Keratinocyte (primary cell): ENCODE measurements around the gene LRRC58.

Experiments
- EZH2 ChIP-seq: IDR thresholded peaks from one replicate; pipeline ENCODE4 v1.6.1; 2012; ENCODE audit warnings: inconsistent platforms, mild to moderate bottlenecking, low read length, moderate library complexity
- TF ChIP-seq, protein P1 (sequence below), 3 experiments: IDR thresholded peaks in 1 of 3; conservative IDR thresholded peaks in 1 of 3; optimal IDR thresholded peaks in 1 of 3; 2 replicates in 2 of 3; 3 replicates in 1 of 3; pipeline versions ENCODE3 to v1.5.1; 2011; ENCODE audit warnings: low read length in 3 of 3, mild to moderate bottlenecking in 3 of 3, moderate library complexity in 2 of 3, control low read depth in 1 of 3, inconsistent platforms in 1 of 3; ENCODE audit not compliant: insufficient read depth in 2 of 3; ENCODE audit errors: extremely low read depth in 1 of 3

DNA sequence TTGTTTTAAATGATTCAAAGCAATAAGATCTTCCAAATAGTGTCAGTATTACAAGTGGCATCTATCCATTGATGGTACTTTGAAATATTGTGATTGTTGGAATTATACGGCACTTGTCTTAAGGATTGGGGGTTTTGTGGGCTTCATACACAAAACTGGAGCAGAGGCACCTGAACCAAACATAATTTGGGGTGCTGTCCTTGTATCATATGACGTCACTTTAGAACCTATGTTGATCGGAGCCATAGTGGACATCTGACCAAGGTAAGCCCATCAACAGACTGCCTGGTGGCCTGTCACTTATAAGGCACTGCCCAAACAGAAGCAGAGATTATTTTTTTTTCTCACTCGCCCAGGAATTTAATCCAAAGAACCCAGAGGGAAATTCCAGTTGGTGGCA, 2.9 kb upstream of the LRRC58 start:
- TF ChIP-seq, protein P1, sequence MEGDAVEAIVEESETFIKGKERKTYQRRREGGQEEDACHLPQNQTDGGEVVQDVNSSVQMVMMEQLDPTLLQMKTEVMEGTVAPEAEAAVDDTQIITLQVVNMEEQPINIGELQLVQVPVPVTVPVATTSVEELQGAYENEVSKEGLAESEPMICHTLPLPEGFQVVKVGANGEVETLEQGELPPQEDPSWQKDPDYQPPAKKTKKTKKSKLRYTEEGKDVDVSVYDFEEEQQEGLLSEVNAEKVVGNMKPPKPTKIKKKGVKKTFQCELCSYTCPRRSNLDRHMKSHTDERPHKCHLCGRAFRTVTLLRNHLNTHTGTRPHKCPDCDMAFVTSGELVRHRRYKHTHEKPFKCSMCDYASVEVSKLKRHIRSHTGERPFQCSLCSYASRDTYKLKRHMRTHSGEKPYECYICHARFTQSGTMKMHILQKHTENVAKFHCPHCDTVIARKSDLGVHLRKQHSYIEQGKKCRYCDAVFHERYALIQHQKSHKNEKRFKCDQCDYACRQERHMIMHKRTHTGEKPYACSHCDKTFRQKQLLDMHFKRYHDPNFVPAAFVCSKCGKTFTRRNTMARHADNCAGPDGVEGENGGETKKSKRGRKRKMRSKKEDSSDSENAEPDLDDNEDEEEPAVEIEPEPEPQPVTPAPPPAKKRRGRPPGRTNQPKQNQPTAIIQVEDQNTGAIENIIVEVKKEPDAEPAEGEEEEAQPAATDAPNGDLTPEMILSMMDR (optimal IDR thresholded peaks at IDR 0.05 in 1 of 3, IDR thresholded peaks at IDR 0.05 in 1 of 3, conservative IDR thresholded peaks at IDR 0.05 in 1 of 3; ENCODE audit: extremely low read depth in 1 of 3, insufficient read depth in 2 of 3, low read length in 3 of 3) = no peak
- no peak for TF ChIP-seq EZH2
